ENCODE measurements around the gene CBLN4. TPM values are rescaled to one million over a fixed set of nuclear protein-coding genes. Genes with fewer than 3 reads are reported as not detected.

Gene CBLN4
- total RNA-seq, 1 experiment from 2014 or later, result not detected

- H3K27me3 Mint-ChIP-seq (ENCODE audit: low read depth), result no peaks in the 10 kb centered on the region; the same call in none of the 2 replicates
- Histone ChIP-seq H3K4ac (ENCODE audit: low read depth, low read length) (no peak overlapping the region), H2BK20ac (ENCODE audit: low read depth, low read length, poor library complexity, severe bottlenecking) (no peak overlapping the region), H3K79me2 (ENCODE audit: insufficient read depth, low read length) (no peaks in the 10 kb centered on the region), H3K79me1 (ENCODE audit: insufficient read depth, low read depth, low read length, poor library complexity, severe bottlenecking) (no peaks in the 10 kb centered on the region), H3T11ph (ENCODE audit: low read length) (no peak overlapping the region), H3K4me2 (ENCODE audit: insufficient read depth, insufficient read length, low read length) (no peak overlapping the region), H4K5ac (ENCODE audit: insufficient read length, low read depth, low read length) (no peak overlapping the region), H3K27me3 (ENCODE audit: insufficient read depth, low read length) (no peaks in the 10 kb centered on the region), H2BK12ac (ENCODE audit: insufficient read length, low read depth, low read length) (no peak overlapping the region), H2BK120ac (ENCODE audit: low read depth, low read length, poor library complexity, severe bottlenecking) (no peak overlapping the region), H2AK5ac (ENCODE audit: insufficient read length, low read length) (no peak overlapping the region), H3K56ac (ENCODE audit: insufficient read length, low read depth, low read length) (no peak overlapping the region), H3K9ac (ENCODE audit: extremely low read depth, insufficient read length, low read length) (no peak overlapping the region), H4K8ac (replicated peaks; ENCODE audit: insufficient read length, low read depth, low read length) (no peak overlapping the region), H2BK15ac (ENCODE audit: low read depth, low read length) (no peak overlapping the region), H3K23ac (ENCODE audit: insufficient read length, low read depth, low read length) (no peak overlapping the region), H3K23me2 (ENCODE audit: insufficient read length, low read depth, low read length, poor library complexity, severe bottlenecking) (no peaks in the 10 kb centered on the region), H3K27ac (ENCODE audit: insufficient read length, low read depth, low read length) (no peak overlapping the region), H2BK5ac (ENCODE audit: insufficient read length, low read length) (no peak overlapping the region), H3K18ac (ENCODE audit: insufficient read length, low read depth, low read length) (no peak overlapping the region), H4K91ac (ENCODE audit: insufficient read length, low read depth, low read length) (no peak overlapping the region), H3K9me3 (ENCODE audit: control insufficient read depth, low read depth, low read length) (peaks cover 96% of the 10 kb centered on the region), H4K20me1 (ENCODE audit: control insufficient read depth, insufficient read depth, insufficient read length) (no peaks in the 10 kb centered on the region), H2AFZ (ENCODE audit: low read length) (no peak overlapping the region), H3K4me1 (ENCODE audit: insufficient read depth, low read length) (no peaks in the 10 kb centered on the region), H3K14ac (ENCODE audit: insufficient read depth, low read length) (no peak overlapping the region)
- no CpG with 5 or more reads among the region's 2 CpGs for whole genome bisulfite sequencing (ENCODE audit: extremely low coverage, insufficient read length, low lambda C conversion rate)
- H3K36me3 Mint-ChIP-seq (ENCODE audit: insufficient read depth in 1 of 3, low read depth in 3 of 3), result peaks cover 10 to 37% (median 11%) of the 10 kb centered on the region in 3 experiments; a peak in 6 of 7 replicates
- DNase-seq, result no peak
- H3K27ac Mint-ChIP-seq, result no peak overlapping the region
- H3K9me3 Mint-ChIP-seq, result peaks cover 90 to 97% of the 10 kb centered on the region in 2 experiments
- no peaks in the 10 kb centered on the region for H3K4me1 Mint-ChIP-seq
- no peak for TF ChIP-seq CTCF (conservative IDR thresholded peaks at IDR 0.05)
- H3K4me3 Mint-ChIP-seq, result no peak overlapping the region
These were observed 26.8 kb downstream of the CBLN4 start for GRCh38 chr20:55978550-55978949.

Data from H9 (cell line).